Measurements from ENCODE around the gene TRIM44. TPM values are rescaled to one million over a fixed set of nuclear protein-coding genes. Genes with fewer than 3 reads are reported as not detected.

The TRIM44 gene
- total RNA-seq, 4 donors from 2014 or later = 27.4 to 73.4 (median 53.7) TPM

DNA sequence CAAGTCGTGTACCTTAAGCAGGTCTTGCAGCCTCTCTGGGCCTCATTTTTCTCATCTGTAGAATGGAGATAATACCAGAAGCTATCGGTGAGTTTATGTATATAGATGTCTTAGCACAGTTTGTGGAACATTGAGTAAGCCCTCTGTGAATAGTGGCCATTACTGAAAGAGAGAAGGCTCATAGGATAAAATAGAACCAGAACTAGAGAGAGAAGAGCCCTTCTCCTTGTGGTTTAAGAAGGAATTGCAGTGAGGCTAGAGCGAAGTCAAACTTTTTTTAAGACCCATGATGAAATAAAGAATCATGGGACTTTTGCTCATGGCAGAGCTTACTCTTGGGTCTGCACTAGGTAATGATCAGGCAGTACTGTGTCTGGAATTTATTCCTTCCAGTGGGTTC, 137.1 kb downstream of the TRIM44 start:
- no peaks in the 10 kb centered on the region for H3K27me3 ChIP-seq
- TF ChIP-seq, protein P1, sequence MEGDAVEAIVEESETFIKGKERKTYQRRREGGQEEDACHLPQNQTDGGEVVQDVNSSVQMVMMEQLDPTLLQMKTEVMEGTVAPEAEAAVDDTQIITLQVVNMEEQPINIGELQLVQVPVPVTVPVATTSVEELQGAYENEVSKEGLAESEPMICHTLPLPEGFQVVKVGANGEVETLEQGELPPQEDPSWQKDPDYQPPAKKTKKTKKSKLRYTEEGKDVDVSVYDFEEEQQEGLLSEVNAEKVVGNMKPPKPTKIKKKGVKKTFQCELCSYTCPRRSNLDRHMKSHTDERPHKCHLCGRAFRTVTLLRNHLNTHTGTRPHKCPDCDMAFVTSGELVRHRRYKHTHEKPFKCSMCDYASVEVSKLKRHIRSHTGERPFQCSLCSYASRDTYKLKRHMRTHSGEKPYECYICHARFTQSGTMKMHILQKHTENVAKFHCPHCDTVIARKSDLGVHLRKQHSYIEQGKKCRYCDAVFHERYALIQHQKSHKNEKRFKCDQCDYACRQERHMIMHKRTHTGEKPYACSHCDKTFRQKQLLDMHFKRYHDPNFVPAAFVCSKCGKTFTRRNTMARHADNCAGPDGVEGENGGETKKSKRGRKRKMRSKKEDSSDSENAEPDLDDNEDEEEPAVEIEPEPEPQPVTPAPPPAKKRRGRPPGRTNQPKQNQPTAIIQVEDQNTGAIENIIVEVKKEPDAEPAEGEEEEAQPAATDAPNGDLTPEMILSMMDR (IDR thresholded peaks at IDR 0.05) = peak in 1 of 3 experiments; percentile 17
- TF ChIP-seq EP300 (IDR thresholded peaks at IDR 0.05) = no peak
- WGBS = 91% methylated on average over 3 of the region's 3 CpGs
- intact Hi-C loops (cut with DNase I) = no loop called here
- no peaks in the 10 kb centered on the region for H3K36me3 ChIP-seq
- H3K4me3 ChIP-seq = no peak overlapping the region
- no peaks in the 10 kb centered on the region for H3K9me3 ChIP-seq
- peaks cover 6 to 14% (median 8%) of the 10 kb centered on the region in 4 donors for H3K4me1 ChIP-seq
- DNase-seq (ENCODE audit: extremely low spot score) = no peak
- H3K27ac ChIP-seq (replicated peaks in 1 of 4) = no peak overlapping the region

DNA sequence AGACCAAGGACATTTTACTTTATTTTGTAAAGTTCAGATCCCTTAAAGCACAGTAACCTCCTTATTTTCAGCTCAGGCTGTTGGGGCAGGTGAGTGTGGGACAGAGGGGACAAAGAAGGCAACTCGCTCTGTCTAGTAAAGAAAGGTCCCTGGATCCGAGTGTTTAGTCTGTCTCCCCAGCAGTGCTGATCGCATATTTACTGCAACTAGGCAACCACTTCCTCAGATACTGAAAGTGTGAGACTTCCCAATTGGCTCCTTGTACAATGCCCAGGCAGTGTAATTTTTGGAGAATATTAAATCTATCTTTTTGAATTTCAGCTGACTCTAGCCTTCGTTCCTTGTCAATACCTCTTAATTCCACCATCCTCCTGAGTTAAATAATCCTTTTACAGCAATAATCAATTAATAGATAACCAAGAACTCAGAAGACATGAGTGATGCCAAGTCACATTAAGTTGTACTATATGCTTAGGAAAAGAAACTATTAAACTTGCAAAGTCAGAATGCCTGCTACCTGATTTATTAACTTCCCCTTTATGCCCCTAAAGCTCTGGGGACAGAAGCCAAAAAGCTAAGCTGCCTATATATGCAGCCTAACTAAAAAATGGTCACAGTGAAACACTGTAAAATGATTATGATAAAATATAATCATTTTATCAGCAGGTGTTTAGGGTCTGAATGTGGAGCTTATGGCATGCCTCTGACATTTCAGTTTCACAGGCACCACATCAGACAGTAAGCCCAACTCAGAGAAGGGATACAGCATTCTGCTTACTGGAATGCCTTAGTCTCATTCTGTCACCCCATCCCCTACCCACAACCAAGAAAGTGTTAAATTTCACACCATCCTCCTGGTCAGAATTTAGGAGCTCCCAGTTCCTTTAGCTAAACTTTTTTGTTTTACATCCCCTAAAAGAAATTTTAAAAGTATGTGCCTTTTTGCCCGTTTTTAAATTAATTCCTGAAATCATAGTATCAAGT, 138.7 kb downstream of the TRIM44 start:
- Histone ChIP-seq H3K4me3 (no peak overlapping the region), H3K4me1 (peaks cover 6 to 14% (median 8%) of the 10 kb centered on the region in 4 donors), H3K36me3 (peaks cover 0 to 1% (median under 1%) of the 10 kb centered on the region in 4 donors), H3K27me3 (no peaks in the 10 kb centered on the region), H3K9me3 (no peaks in the 10 kb centered on the region), H3K27ac (replicated peaks in 1 of 4) (no peak overlapping the region)
- 47% methylated on average over 5 of the region's 5 CpGs for WGBS
- no peak for TF ChIP-seq POLR2AphosphoS5 (IDR thresholded peaks at IDR 0.05)
- no peak for TF ChIP-seq EP300 (IDR thresholded peaks at IDR 0.05)
- no peak for TF ChIP-seq POLR2A (IDR thresholded peaks at IDR 0.05; ENCODE audit: low read depth)
- TF ChIP-seq, protein P1 (IDR thresholded peaks at IDR 0.05) = no peak
- no peak for DNase-seq (ENCODE audit: extremely low spot score)
- intact Hi-C loops (cut with DNase I) = no loop called here

DNA sequence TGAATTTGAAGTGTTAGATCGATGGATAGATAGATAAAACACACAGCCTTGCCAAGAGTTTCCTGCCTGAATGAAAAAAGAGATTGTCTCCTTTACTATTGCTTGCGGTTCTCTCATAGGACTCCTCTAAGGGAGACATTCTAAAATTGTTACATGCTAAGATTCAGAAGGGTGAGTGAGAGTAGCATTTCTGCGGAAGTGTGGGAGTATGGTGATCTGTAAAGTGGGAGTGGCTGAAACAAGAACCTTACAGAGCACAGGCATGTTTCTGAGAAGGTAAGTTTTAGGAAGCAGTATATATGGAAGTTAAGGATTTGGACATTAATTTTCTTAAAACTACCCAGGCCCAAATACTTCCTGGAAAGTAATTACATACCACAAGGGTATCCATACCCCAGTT, 139.6 kb downstream of the TRIM44 start:
- Histone ChIP-seq H3K36me3 (peaks cover 0 to 8% (median 2%) of the 10 kb centered on the region in 4 donors), H3K27me3 (no peaks in the 10 kb centered on the region), H3K4me1 (peaks cover 6 to 8% (median 8%) of the 10 kb centered on the region in 4 donors), H3K4me3 (no peak overlapping the region), H3K27ac (replicated peaks in 1 of 4) (no peak overlapping the region), H3K9me3 (no peaks in the 10 kb centered on the region)
- DNase-seq (ENCODE audit: extremely low spot score) = no peak
- TF ChIP-seq POLR2AphosphoS5 (IDR thresholded peaks at IDR 0.05) = no peak
- TF ChIP-seq, protein P1 (IDR thresholded peaks at IDR 0.05) = no peak
- TF ChIP-seq POLR2A (IDR thresholded peaks at IDR 0.05; ENCODE audit: low read depth) = no peak
- TF ChIP-seq EP300 (IDR thresholded peaks at IDR 0.05) = no peak
- intact Hi-C loops (cut with DNase I) = no loop called here
- 90% methylated on average over 3 of the region's 3 CpGs for WGBS

DNA sequence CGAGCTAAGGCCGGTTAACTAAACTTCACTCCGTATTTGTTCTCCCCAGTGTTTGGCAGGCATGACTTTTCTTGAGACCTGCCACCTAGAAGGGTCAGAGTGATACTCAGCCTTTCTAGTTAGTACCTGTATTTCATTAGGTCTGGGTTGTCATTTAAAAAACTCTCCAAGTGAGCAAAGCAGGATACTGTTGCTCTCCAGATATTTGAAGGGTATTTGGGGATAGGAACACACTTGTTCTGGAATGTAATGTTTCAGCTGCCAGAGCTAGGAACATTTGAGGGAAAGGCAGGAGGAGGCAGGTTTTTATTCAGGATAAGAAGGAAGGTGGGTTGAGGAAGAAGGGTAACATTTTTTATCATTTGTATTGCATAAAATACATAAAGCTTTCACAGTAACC, 140.1 kb downstream of the TRIM44 start:
- 95% methylated on average over 3 of the region's 3 CpGs for WGBS
- H3K27me3 ChIP-seq = no peaks in the 10 kb centered on the region
- intact Hi-C loops (cut with DNase I) = no loop called here
- no peak overlapping the region for H3K4me3 ChIP-seq
- DNase-seq (ENCODE audit: extremely low spot score) = no peak
- TF ChIP-seq POLR2A (IDR thresholded peaks at IDR 0.05; ENCODE audit: low read depth) = no peak
- no peak for TF ChIP-seq POLR2AphosphoS5 (IDR thresholded peaks at IDR 0.05)
- no peak for TF ChIP-seq EP300 (IDR thresholded peaks at IDR 0.05)
- TF ChIP-seq, protein P1 (IDR thresholded peaks at IDR 0.05) = no peak
- H3K9me3 ChIP-seq = no peaks in the 10 kb centered on the region
- H3K4me1 ChIP-seq = peaks cover 6 to 8% (median 8%) of the 10 kb centered on the region in 4 donors
- H3K36me3 ChIP-seq = peaks cover 0 to 10% (median 4%) of the 10 kb centered on the region in 4 donors
- H3K27ac ChIP-seq (replicated peaks in 1 of 4) = no peak overlapping the region
